Spinal cord (tissue), 10 donors: ENCODE results near the gene DENND6B. TPM values are rescaled to one million over a fixed set of nuclear protein-coding genes. Genes with fewer than 3 reads are reported as not detected.

Experiments used
- DNase-seq, 6 donors: peaks; one replicate each; pipeline versions ENCODE4 v3.0.0 to v3.0.0-alpha.2; 2013 to 2015; ENCODE audit warnings: low spot score in 6 of 6, low read depth in 4 of 6
- H3K27ac ChIP-seq: one replicate; pipeline ENCODE4 v1.5.1; 2013; ENCODE audit warnings: low read depth, low read length, control low read depth
- H3K27me3 ChIP-seq: one replicate; pipeline ENCODE4 v1.6.1; 2013; ENCODE audit warnings: low read length; ENCODE audit not compliant: control insufficient read depth, insufficient read depth
- H3K36me3 ChIP-seq: one replicate; pipeline ENCODE4 v1.6.1; 2013; ENCODE audit warnings: low read length; ENCODE audit not compliant: control insufficient read depth, insufficient read depth
- H3K4me1 ChIP-seq: one replicate; pipeline ENCODE4 v1.6.1; 2013; ENCODE audit warnings: low read length; ENCODE audit not compliant: control insufficient read depth, insufficient read depth
- H3K4me3 ChIP-seq: one replicate; pipeline ENCODE4 v1.5.1; 2013; ENCODE audit warnings: low read depth, low read length, control low read depth
- H3K9me3 ChIP-seq: one replicate; pipeline ENCODE4 v1.6.1; 2013; ENCODE audit warnings: low read length; ENCODE audit not compliant: control insufficient read depth, insufficient read depth
- WGBS: methylation state at CpG from one replicate; pipeline ENCODE4 v1.1.5; 2013; ENCODE audit warnings: missing lambda C conversion rate; ENCODE audit not compliant: insufficient coverage; 5-methylcytosine and 5-hydroxymethylcytosine counted together
- polyA plus RNA-seq, 2 donors: library from polyadenylated mRNA; unstranded; fragments of 120-200 nt; gene quantifications; one replicate each; pipeline ENCODE4 v1.2.1, GENCODE V29; 2013; ENCODE audit not compliant: insufficient read length in 2 of 2
- total RNA-seq, 2 donors: library from RNA; depleted of rRNA in 1 of 2; stranded (reverse); fragments of 120-200 nt in 1 of 2; fragments of >200 nt in 1 of 2; gene quantifications; one replicate each; pipeline versions ENCODE4 v1.2.3 to v1.2.4, GENCODE V29; 2013 to 2014
- donor health status: healthy.

Gene DENND6B
- total and polyA plus RNA-seq, 4 donors, result 9.1 to 45.7 (median 27.0) TPM

- Histone ChIP-seq H3K27ac (no peak overlapping the region), H3K36me3 (peaks cover 28% of the 10 kb centered on the region), H3K27me3 (no peaks in the 10 kb centered on the region), H3K4me3 (no peak overlapping the region), H3K9me3 (no peaks in the 10 kb centered on the region), H3K4me1 (peaks cover 10% of the 10 kb centered on the region)
- no peak for DNase-seq
- 84% methylated on average over 2 of the region's 2 CpGs for WGBS
These were observed 33.8 kb upstream of the DENND6B start for GRCh38 chr22:50360578-50360977.

GRCh38 chr22:50357756-50358155, 30.9 kb upstream of the DENND6B start:
- no peak for DNase-seq
- 96% methylated on average over 3 of the region's 10 CpGs for WGBS
- H3K27me3 ChIP-seq, result no peaks in the 10 kb centered on the region
- H3K27ac ChIP-seq, result no peak overlapping the region
- peaks cover 7% of the 10 kb centered on the region for H3K4me1 ChIP-seq
- H3K36me3 ChIP-seq, result peaks cover 30% of the 10 kb centered on the region
- no peak overlapping the region for H3K4me3 ChIP-seq
- H3K9me3 ChIP-seq, result no peaks in the 10 kb centered on the region

GRCh38 chr22:50357222-50357621, 30.4 kb upstream of the DENND6B start:
- no peak overlapping the region for H3K4me3 ChIP-seq
- peaks cover 28% of the 10 kb centered on the region for H3K36me3 ChIP-seq
- H3K4me1 ChIP-seq, result peaks cover 5% of the 10 kb centered on the region
- no peaks in the 10 kb centered on the region for H3K9me3 ChIP-seq
- no CpG with 5 or more reads among the region's 1 CpG for WGBS
- no peak overlapping the region for H3K27ac ChIP-seq
- no peaks in the 10 kb centered on the region for H3K27me3 ChIP-seq
- DNase-seq, result no peak

- peaks cover 20% of the 10 kb centered on the region for H3K36me3 ChIP-seq
- H3K9me3 ChIP-seq, result no peaks in the 10 kb centered on the region
- no peaks in the 10 kb centered on the region for H3K4me1 ChIP-seq
- no peak overlapping the region for H3K27ac ChIP-seq
- no peak overlapping the region for H3K4me3 ChIP-seq
- H3K27me3 ChIP-seq, result no peaks in the 10 kb centered on the region
- DNase-seq, result no peak
- 100% methylated on average over 1 of the region's 8 CpGs for WGBS
These were observed 29.4 kb upstream of the DENND6B start for GRCh38 chr22:50356186-50356585.

- Histone ChIP-seq H3K36me3 (peaks cover 19% of the 10 kb centered on the region), H3K4me3 (no peak overlapping the region), H3K4me1 (peaks cover 17% of the 10 kb centered on the region), H3K9me3 (no peaks in the 10 kb centered on the region), H3K27ac (no peak overlapping the region), H3K27me3 (no peaks in the 10 kb centered on the region)
- DNase-seq, result no peak
- WGBS, result 79% methylated on average over 2 of the region's 2 CpGs
These were observed 21.2 kb upstream of the DENND6B start for GRCh38 chr22:50348058-50348457.

GRCh38 chr22:50347157-50347556, 20.3 kb upstream of the DENND6B start:
- Histone ChIP-seq H3K27ac (no peak overlapping the region), H3K9me3 (no peaks in the 10 kb centered on the region), H3K36me3 (peaks cover 19% of the 10 kb centered on the region), H3K27me3 (no peaks in the 10 kb centered on the region), H3K4me3 (no peak overlapping the region), H3K4me1 (peaks cover 21% of the 10 kb centered on the region)
- WGBS, result 86% methylated on average over 8 of the region's 8 CpGs
- no peak for DNase-seq

GRCh38 chr22:50346470-50346869, 19.7 kb upstream of the DENND6B start:
- Histone ChIP-seq H3K4me3 (no peak overlapping the region), H3K4me1 (peaks cover 26% of the 10 kb centered on the region), H3K36me3 (peaks cover 19% of the 10 kb centered on the region), H3K27ac (no peak overlapping the region), H3K27me3 (no peaks in the 10 kb centered on the region), H3K9me3 (no peaks in the 10 kb centered on the region)
- 51% methylated on average over 7 of the region's 8 CpGs for WGBS
- no peak for DNase-seq

GRCh38 chr22:50343541-50343935, 16.7 kb upstream of the DENND6B start:
- H3K9me3 ChIP-seq, result no peaks in the 10 kb centered on the region
- peaks cover 25% of the 10 kb centered on the region for H3K36me3 ChIP-seq
- no peak overlapping the region for H3K27ac ChIP-seq
- DNase-seq, result no peak
- 0% methylated on average over 6 of the region's 9 CpGs for WGBS
- H3K4me1 ChIP-seq, result peaks cover 26% of the 10 kb centered on the region
- H3K27me3 ChIP-seq, result no peaks in the 10 kb centered on the region
- H3K4me3 ChIP-seq, result peak overlapping the region; percentile 50

GRCh38 chr22:50342651-50343540, 16.1 kb upstream of the DENND6B start, which contains the start of gene PPP6R2:
Gene PPP6R2 (plus strand): TSS chr22:50343327. CDS start chr22:50393909, 50,582 bp downstream.
- H3K27me3 ChIP-seq, result no peaks in the 10 kb centered on the region
- peak in 5 of 6 donors; percentile 31 to 92 (median 73) for DNase-seq
- H3K4me3 ChIP-seq, result peak within 1 kb of the TSS; percentile 55
- peaks cover 25% of the 10 kb centered on the region for H3K36me3 ChIP-seq
- peaks cover 26% of the 10 kb centered on the region for H3K4me1 ChIP-seq
- no peaks in the 10 kb centered on the region for H3K9me3 ChIP-seq
- H3K27ac ChIP-seq, result peak within 1 kb of the TSS; percentile 52
- under 1% methylated on average over 85 of the region's 87 CpGs for WGBS
